Skeletal muscle tissue (tissue), 4 donors: Measurements from ENCODE around the gene LIPG. TPM values are rescaled to one million over a fixed set of nuclear protein-coding genes. Genes with fewer than 3 reads are reported as not detected.
"Not testable (repeated sequence)": the region's sequence is repeated elsewhere in the genome, so short reads cannot be mapped to it uniquely, and the experiment has no call there.

Experiments
- H3K27ac ChIP-seq: one replicate; pipeline ENCODE4 v1.7.0; 2013; ENCODE audit warnings: mild to moderate bottlenecking, low read depth, low read length, inconsistent platforms
- H3K27me3 ChIP-seq, 3 donors: one replicate each; pipeline ENCODE4 v1.7.0; 2013; ENCODE audit warnings: low read length in 3 of 3; ENCODE audit not compliant: control insufficient read depth in 3 of 3, insufficient read depth in 3 of 3
- H3K36me3 ChIP-seq, 3 donors: one replicate each; pipeline ENCODE4 v1.7.0; 2013; ENCODE audit warnings: low read length in 3 of 3; ENCODE audit not compliant: control insufficient read depth in 3 of 3, insufficient read depth in 3 of 3
- H3K4me1 ChIP-seq, 3 donors: one replicate each; pipeline ENCODE4 v1.7.0; 2013; ENCODE audit warnings: low read length in 3 of 3, mild to moderate bottlenecking in 3 of 3; ENCODE audit not compliant: control insufficient read depth in 3 of 3, insufficient read depth in 3 of 3
- H3K4me3 ChIP-seq, 3 donors: one replicate each; pipeline ENCODE4 v1.7.0; 2013; ENCODE audit warnings: low read length in 3 of 3
- H3K9ac ChIP-seq, 3 donors: one replicate each; pipeline ENCODE4 v1.7.0; 2013; ENCODE audit warnings: low read length in 3 of 3, mild to moderate bottlenecking in 3 of 3, moderate library complexity in 2 of 3, low read depth in 1 of 3
- H3K9me3 ChIP-seq, 3 donors: one replicate each; pipeline ENCODE4 v1.7.0; 2013; ENCODE audit warnings: low read length in 3 of 3; ENCODE audit not compliant: control insufficient read depth in 3 of 3
- total RNA-seq: library from RNA; depleted of rRNA; stranded (reverse); fragments of >200 nt; gene quantifications from one replicate; pipeline ENCODE4 v1.2.3, GENCODE V29; 2014
- donor health status: Osteomylitis.

LIPG gene
- total RNA-seq, 1 donor from 2014 or later: 2.6 TPM

DNA sequence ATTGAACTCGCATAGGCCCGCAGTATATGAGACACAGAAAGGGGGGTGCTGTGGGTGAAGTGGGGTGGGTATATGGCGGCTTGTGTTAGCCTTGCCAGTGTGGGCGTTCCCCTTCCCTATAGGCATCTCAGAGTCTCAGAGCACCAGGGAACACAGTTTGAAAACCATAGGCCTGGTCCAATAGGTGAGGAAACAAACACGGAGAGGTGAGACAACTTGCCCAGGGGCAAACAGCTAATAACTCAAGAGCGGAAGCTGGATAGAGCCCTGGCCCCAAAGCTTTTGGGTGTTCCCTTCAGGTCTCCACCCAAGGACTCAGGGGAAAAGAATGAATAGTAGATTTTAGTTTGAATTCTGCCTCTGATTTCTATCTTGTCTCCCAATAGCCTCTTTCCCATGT, 7.9 kb downstream of the LIPG start:
- H3K4me3 ChIP-seq: no peak overlapping the region
- H3K36me3 ChIP-seq: no peaks in the 10 kb centered on the region
- H3K27me3 ChIP-seq: peaks cover 0 to 3% (median 0%) of the 10 kb centered on the region in 3 donors
- no peak overlapping the region for H3K9ac ChIP-seq
- no peaks in the 10 kb centered on the region for H3K9me3 ChIP-seq
- H3K4me1 ChIP-seq: peaks cover 0 to 7% (median 6%) of the 10 kb centered on the region in 3 donors
- no peak overlapping the region for H3K27ac ChIP-seq

DNA sequence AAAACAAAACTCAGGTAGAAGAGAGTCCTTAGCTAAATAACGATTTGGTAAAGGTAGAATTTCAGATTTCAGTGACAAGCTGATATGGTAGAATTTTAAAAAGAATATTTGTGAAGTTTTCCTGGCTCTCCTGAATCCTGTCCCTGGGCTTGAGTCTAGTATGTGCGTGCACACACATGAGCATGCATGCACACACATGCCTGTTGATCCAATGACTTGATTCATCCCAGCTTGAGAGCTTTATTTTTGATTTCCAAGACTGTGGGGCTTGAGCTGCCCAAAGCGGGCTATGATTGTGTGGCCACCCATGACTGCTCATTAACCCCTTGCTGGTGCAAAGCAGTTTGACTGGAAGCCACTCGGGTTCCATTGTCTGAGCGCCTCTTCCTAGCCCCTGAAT, 9.0 kb downstream of the LIPG start:
- no peaks in the 10 kb centered on the region for H3K9me3 ChIP-seq
- H3K4me1 ChIP-seq: no peaks in the 10 kb centered on the region
- H3K27me3 ChIP-seq: no peaks in the 10 kb centered on the region
- no peak overlapping the region for H3K27ac ChIP-seq
- no peak overlapping the region for H3K9ac ChIP-seq
- no peaks in the 10 kb centered on the region for H3K36me3 ChIP-seq
- H3K4me3 ChIP-seq: no peak overlapping the region

DNA sequence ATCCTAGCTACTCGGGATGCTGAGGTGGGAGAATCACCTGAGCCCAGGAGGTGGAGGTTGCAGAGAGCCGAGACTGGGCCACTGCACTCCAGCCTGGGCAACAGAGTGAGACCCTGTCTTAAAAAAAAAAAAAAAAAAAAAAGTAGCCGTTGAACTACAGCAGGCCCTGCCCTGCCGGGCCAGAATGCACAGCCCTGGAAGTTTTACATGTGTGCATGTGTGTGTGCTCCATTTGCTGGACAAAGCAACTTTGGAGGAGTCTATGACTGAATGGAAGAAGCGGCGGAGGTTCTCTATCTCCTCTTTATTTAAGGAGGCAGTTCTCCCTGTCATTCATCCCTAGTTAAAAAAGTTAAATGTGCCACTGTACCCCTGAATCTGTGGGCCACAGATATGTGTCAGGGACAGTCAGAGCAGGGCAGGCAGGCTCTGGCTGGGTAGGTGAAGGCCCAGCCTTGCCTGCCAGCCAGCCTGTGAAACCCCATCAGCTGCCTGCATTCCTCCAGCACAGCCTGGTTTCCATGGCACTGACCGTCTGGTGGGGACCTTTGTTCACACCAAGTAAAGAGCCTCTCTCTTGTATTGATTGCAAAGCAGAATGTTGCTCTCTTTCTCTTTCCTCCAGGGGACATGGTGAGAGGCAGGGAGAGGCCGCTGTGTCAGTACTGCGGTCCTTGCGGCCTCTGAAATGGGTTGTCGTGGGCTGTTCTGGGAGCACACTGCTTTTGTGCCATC, 10.9 kb downstream of the LIPG start:
- H3K9me3 ChIP-seq: no peaks in the 10 kb centered on the region
- no peak overlapping the region for H3K4me3 ChIP-seq
- H3K27ac ChIP-seq: no peak overlapping the region
- no peak overlapping the region for H3K9ac ChIP-seq
- H3K4me1 ChIP-seq: no peaks in the 10 kb centered on the region
- no peaks in the 10 kb centered on the region for H3K27me3 ChIP-seq
- H3K36me3 ChIP-seq: no peaks in the 10 kb centered on the region

DNA sequence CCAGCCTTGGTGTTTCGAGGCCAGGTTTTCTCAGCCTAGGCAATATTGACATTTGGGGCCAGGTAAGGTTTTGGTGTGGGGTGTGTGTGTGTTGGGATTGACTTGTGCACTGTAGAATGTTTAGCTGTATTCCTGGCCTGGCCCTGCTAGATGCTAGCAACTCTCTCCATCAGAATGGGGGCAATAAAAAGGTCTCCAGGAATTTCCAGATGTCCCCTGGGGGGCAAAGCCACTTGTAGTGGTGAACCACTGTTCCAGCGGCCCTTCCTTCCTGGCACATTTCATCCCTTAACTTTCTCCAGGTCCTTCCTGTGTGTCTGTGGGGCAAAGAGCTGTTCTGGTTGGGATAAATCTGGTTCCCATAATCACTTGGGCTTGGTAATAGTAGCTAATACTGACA, 12.0 kb downstream of the LIPG start:
- Histone ChIP-seq H3K9me3 (no peaks in the 10 kb centered on the region), H3K27me3 (no peaks in the 10 kb centered on the region), H3K27ac (no peak overlapping the region), H3K4me3 (no peak overlapping the region), H3K36me3 (no peaks in the 10 kb centered on the region), H3K4me1 (no peaks in the 10 kb centered on the region), H3K9ac (no peak overlapping the region)

DNA sequence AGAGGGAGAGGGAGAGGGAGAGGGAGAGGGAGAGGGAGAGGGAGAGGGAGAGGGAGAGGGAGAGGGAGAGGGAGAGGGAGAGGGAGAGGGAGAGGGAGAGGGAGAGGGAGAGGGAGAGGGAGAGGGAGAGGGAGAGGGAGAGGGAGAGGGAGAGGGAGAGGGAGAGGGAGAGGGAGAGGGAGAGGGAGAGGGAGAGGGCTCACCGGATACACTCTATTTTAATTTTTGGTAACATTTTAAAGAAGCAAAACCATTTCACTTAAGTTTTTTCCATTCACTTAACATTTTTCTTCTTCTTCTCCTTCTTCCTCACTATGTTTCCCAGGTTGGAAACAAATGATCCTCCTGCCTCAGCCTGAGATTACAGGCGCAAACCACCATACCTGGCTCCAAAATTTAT, 17.2 kb downstream of the LIPG start:
- H3K4me3 ChIP-seq, H3K27ac ChIP-seq, H3K9me3 ChIP-seq, H3K27me3 ChIP-seq, H3K36me3 ChIP-seq, H3K9ac ChIP-seq, H3K4me1 ChIP-seq: not testable (repeated sequence)

DNA sequence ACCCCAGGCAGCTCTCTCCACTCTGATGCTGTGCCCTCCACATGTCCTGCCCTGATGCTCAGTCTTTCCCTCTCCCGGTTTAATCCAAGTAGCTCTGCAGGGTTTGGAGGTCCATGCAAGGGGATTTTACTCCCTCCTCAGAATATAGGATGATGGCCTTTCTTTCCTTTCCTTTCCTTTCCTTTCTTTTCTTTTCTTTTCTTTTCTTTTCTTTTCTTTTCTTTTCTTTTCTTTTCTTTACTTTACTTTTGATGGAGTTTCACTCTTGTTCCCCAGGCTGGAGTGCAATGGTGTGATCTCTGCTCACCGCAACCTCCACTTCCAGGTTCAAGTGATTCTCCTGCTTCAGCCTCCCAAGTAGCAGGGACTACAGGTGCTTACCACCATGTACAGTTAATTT, 17.7 kb downstream of the LIPG start:
- not testable (repeated sequence) for H3K4me3 ChIP-seq, H3K4me1 ChIP-seq, H3K9me3 ChIP-seq, H3K36me3 ChIP-seq, H3K27me3 ChIP-seq, H3K27ac ChIP-seq, H3K9ac ChIP-seq

DNA sequence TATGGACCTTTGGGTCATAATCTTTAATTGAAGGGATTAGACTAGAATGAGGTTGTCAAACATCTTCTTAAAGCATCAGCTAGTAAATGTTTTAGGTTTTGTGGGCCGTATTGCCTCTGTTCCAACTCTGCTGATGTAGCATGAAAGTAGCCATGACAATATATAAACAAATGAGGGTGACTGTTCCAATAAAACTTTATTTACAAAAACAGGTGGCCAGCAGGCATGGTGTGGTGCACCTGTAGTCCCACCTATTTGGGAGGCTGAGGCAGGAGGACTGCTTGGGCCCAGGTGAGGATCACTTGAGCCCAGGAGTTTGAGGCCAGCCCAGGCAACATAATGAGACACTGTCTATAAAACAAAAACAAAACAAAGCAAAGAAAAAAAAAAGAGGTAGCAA, 18.4 kb downstream of the LIPG start:
- no peaks in the 10 kb centered on the region for H3K4me1 ChIP-seq
- H3K4me3 ChIP-seq: no peak overlapping the region
- no peaks in the 10 kb centered on the region for H3K36me3 ChIP-seq
- no peak overlapping the region for H3K9ac ChIP-seq
- H3K9me3 ChIP-seq: no peaks in the 10 kb centered on the region
- no peak overlapping the region for H3K27ac ChIP-seq
- H3K27me3 ChIP-seq: peaks cover 0 to 4% (median 0%) of the 10 kb centered on the region in 3 donors

DNA sequence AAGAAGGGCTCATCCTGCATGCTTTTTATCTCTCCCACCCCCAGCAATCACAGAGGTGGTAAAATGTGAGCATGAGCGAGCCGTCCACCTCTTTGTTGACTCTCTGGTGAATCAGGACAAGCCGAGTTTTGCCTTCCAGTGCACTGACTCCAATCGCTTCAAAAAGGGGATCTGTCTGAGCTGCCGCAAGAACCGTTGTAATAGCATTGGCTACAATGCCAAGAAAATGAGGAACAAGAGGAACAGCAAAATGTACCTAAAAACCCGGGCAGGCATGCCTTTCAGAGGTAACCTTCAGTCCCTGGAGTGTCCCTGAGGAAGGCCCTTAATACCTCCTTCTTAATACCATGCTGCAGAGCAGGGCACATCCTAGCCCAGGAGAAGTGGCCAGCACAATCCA, 19.5 kb downstream of the LIPG start:
- Histone ChIP-seq H3K27ac (no peak overlapping the region), H3K36me3 (no peaks in the 10 kb centered on the region), H3K4me1 (no peaks in the 10 kb centered on the region), H3K27me3 (peaks cover 0 to 4% (median 0%) of the 10 kb centered on the region in 3 donors), H3K9ac (no peak overlapping the region), H3K9me3 (no peaks in the 10 kb centered on the region), H3K4me3 (no peak overlapping the region)

GRCh38 chr18:49582579-49582978, 20.7 kb downstream of the LIPG start:
- H3K9me3 ChIP-seq: no peaks in the 10 kb centered on the region
- no peak overlapping the region for H3K9ac ChIP-seq
- H3K4me3 ChIP-seq: no peak overlapping the region
- H3K27ac ChIP-seq: no peak overlapping the region
- no peaks in the 10 kb centered on the region for H3K36me3 ChIP-seq
- no peaks in the 10 kb centered on the region for H3K4me1 ChIP-seq
- peaks cover 0 to 4% (median 0%) of the 10 kb centered on the region in 3 donors for H3K27me3 ChIP-seq

DNA sequence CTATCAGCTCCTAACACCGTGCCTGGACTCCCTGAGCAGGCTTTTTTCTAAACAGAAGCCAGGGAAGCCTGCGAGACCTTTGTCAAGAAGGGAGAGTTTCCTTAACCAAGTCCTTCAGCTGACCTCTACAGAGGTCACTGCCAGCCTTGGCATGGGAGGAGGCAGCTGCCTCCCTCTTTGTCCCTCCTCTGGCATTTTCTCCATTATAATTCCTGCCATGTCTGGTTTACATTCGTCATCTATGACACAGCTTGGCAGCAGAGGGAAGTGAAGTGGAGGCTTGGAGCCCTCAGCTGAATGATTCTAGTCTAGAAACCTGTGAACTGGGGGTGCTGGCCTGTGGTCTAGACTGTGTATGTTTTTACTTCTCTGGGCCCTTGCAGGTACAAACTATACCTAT, 22.5 kb downstream of the LIPG start:
- H3K4me1 ChIP-seq: no peaks in the 10 kb centered on the region
- no peak overlapping the region for H3K4me3 ChIP-seq
- no peak overlapping the region for H3K9ac ChIP-seq
- peaks cover 0 to 4% (median 0%) of the 10 kb centered on the region in 3 donors for H3K27me3 ChIP-seq
- H3K36me3 ChIP-seq: no peaks in the 10 kb centered on the region
- H3K9me3 ChIP-seq: no peaks in the 10 kb centered on the region
- H3K27ac ChIP-seq: no peak overlapping the region
